Esophagus squamous epithelium (tissue), 5 donors: ENCODE results near the gene TNIP3. TPM values are rescaled to one million over a fixed set of nuclear protein-coding genes. Genes with fewer than 3 reads are reported as not detected.

ENCODE experiments used
- DNase-seq: peaks from one replicate; lab custom pipeline; 2025; lab: John Stamatoyannopoulos, UW
- H3K27ac ChIP-seq, 4 donors: fragments of 200-600 bp; sonication (generic); one replicate each; pipeline ENCODE4 v1.5.1; 2016 to 2019; ENCODE audit warnings: mild to moderate bottlenecking in 1 of 4
- H3K27me3 ChIP-seq, 4 donors: fragments of 200-600 bp; sonication (generic); 1 replicate in 3 of 4; 2 replicates in 1 of 4; pipeline versions ENCODE4 v1.5.1 to v1.6.0; 2017 to 2021; ENCODE audit warnings: antibody characterized with exemption in 1 of 4
- H3K36me3 ChIP-seq, 3 donors: fragments of 200-600 bp; sonication (generic); one replicate each; pipeline ENCODE4 v1.5.1; 2016 to 2019
- H3K4me1 ChIP-seq, 3 donors: fragments of 200-600 bp; sonication (generic); one replicate each; pipeline ENCODE4 v1.5.1; 2017 to 2019
- H3K4me3 ChIP-seq, 4 donors: fragments of 200-600 bp; sonication (generic); 1 replicate in 3 of 4; 2 replicates in 1 of 4; pipeline ENCODE4 v1.5.1; 2016 to 2019; ENCODE audit warnings: mild to moderate bottlenecking in 2 of 4, moderate library complexity in 1 of 4
- H3K9me3 ChIP-seq, 3 donors: fragments of 200-600 bp; sonication (generic); one replicate each; pipeline ENCODE4 v1.5.1; 2016 to 2019
- CTCF ChIP-seq, 6 experiments: fragments of 450-650 bp in 4 of 6; fragments of 200-600 bp in 2 of 6; sonication (generic) in 2 of 6; IDR thresholded peaks; one replicate each; pipeline ENCODE4 v1.5.1; 2016 to 2019; ENCODE audit warnings: antibody characterized with exemption in 6 of 6, mild to moderate bottlenecking in 4 of 6, moderate library complexity in 4 of 6
- POLR2A ChIP-seq, 4 donors: fragments of 450-650 bp; IDR thresholded peaks; one replicate each; pipeline ENCODE4 v1.6.1; 2017; ENCODE audit warnings: antibody characterized with exemption in 4 of 4, mild to moderate bottlenecking in 4 of 4, moderate library complexity in 3 of 4
- WGBS, 2 donors: methylation state at CpG; one replicate each; pipeline ENCODE4 v1.1.5; 2018; 5-methylcytosine and 5-hydroxymethylcytosine counted together
- intact Hi-C: fragments of 100-400 bp; cut with DNase I; formaldehyde crosslinking; loops from one replicate; pipeline ENCODE4 v1.15.0; 2022
- total RNA-seq, 4 donors: library from RNA; depleted of rRNA; stranded (reverse); fragments of >200 nt; gene quantifications; one replicate each; pipeline ENCODE4 v1.1.0, GENCODE V29; 2016
- donor health status: DM: yes; HTN: yes; CAD: no.

Gene TNIP3
- total RNA-seq, 4 donors from 2014 or later, result 0.15 to 6.5 (median 2.5) TPM

DNA sequence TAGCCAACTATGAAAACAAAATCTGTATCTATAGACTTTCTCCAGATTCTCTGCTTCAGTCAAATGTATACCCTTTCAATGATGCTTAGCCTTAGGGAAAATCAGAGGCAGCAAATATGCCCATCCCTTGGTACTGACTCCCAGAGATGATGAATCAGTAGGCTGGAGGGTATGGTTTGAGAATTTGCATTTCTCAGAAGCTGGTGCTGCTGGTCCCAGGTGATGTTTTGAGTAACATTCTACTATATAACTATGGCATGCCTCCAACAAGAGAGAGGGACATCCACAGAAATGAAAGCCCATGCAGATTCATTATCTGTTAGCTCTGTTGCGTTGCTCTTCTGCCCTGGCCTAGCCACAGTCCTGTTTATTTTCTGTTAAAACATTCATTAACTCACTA, 13.6 kb downstream of the TNIP3 start:
- Histone ChIP-seq H3K27me3 (no peaks in the 10 kb centered on the region), H3K27ac (no peak overlapping the region), H3K4me1 (no peaks in the 10 kb centered on the region), H3K9me3 (no peaks in the 10 kb centered on the region), H3K36me3 (no peaks in the 10 kb centered on the region), H3K4me3 (no peak overlapping the region)
- WGBS, 2 donors, result 93 to 94% methylated on average over 1 of the region's 1 CpG
- intact Hi-C loops, result no loop called here
- TF ChIP-seq POLR2A (IDR thresholded peaks at IDR 0.05), result no peak
- TF ChIP-seq CTCF (IDR thresholded peaks at IDR 0.05), result no peak
- no peak for DNase-seq

GRCh38 chr4:121150003-121150402, 14.1 kb downstream of the TNIP3 start:
- TF ChIP-seq CTCF (IDR thresholded peaks at IDR 0.05) (no peak), POLR2A (IDR thresholded peaks at IDR 0.05) (no peak)
- Histone ChIP-seq H3K27ac (no peak overlapping the region), H3K4me3 (no peak overlapping the region), H3K27me3 (no peaks in the 10 kb centered on the region), H3K4me1 (no peaks in the 10 kb centered on the region), H3K36me3 (no peaks in the 10 kb centered on the region), H3K9me3 (no peaks in the 10 kb centered on the region)
- no peak for DNase-seq
- intact Hi-C loops, result no loop called here
- WGBS, 2 donors, result 89 to 90% methylated on average over 4 of the region's 4 CpGs

DNA sequence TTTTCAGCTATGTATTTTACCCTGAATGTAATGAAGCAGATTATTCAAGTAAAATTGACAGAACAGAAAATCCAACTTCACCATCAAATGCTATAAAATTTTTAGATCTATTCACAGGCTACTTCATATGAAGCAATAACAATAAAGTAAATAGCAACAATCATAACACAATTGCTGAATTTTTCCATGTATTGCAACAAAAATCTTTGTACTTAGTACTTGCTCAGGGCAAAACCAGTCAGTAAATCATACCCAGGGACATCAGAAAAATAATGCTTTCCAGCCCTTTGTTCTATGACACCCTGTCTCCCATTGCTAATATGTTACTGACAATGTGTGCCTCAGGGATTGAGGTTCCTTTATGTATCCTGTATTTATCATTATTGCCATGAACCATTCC, 15.5 kb downstream of the TNIP3 start:
- H3K27me3 ChIP-seq, result no peaks in the 10 kb centered on the region
- H3K36me3 ChIP-seq, result no peaks in the 10 kb centered on the region
- no peaks in the 10 kb centered on the region for H3K4me1 ChIP-seq
- no peak overlapping the region for H3K4me3 ChIP-seq
- intact Hi-C loops, result no loop called here
- no peak overlapping the region for H3K27ac ChIP-seq
- TF ChIP-seq POLR2A (IDR thresholded peaks at IDR 0.05) (no peak), CTCF (IDR thresholded peaks at IDR 0.05) (no peak)
- no peak for DNase-seq
- no peaks in the 10 kb centered on the region for H3K9me3 ChIP-seq

DNA sequence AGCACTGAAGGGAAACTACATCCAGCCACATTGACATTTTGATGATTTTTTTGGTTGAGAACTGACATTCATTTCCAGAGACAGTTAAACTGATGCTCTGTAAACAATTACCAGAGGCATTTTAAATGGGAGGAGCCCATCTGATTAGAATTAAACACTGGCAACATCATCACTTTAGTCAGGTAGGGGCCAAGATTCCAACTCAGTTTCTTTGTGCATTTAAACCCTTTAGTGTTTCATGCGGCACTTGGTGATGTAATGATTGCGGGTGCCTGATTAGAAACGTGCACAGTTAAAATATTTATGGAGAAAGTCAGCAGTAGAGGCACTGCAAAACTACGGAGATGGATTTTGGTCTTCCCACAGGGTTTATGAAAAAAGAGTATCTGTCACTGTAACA, 16.1 kb downstream of the TNIP3 start:
- 58 to 79% methylated on average over 4 of the region's 4 CpGs for WGBS, 2 donors
- H3K27ac ChIP-seq, result no peak overlapping the region
- H3K4me1 ChIP-seq, result no peaks in the 10 kb centered on the region
- intact Hi-C loops, result no loop called here
- H3K9me3 ChIP-seq, result no peaks in the 10 kb centered on the region
- DNase-seq, result no peak
- TF ChIP-seq POLR2A (IDR thresholded peaks at IDR 0.05) (no peak), CTCF (IDR thresholded peaks at IDR 0.05) (no peak)
- no peaks in the 10 kb centered on the region for H3K36me3 ChIP-seq
- no peaks in the 10 kb centered on the region for H3K27me3 ChIP-seq
- H3K4me3 ChIP-seq, result no peak overlapping the region

- H3K27ac ChIP-seq, result no peak overlapping the region
- DNase-seq, result no peak
- H3K36me3 ChIP-seq, result no peaks in the 10 kb centered on the region
- H3K27me3 ChIP-seq, result no peaks in the 10 kb centered on the region
- no peak overlapping the region for H3K4me3 ChIP-seq
- H3K4me1 ChIP-seq, result no peaks in the 10 kb centered on the region
- intact Hi-C loops, result no loop called here
- 71 to 90% methylated on average over 1 of the region's 1 CpG for WGBS, 2 donors
- H3K9me3 ChIP-seq, result no peaks in the 10 kb centered on the region
- no peak for TF ChIP-seq CTCF (IDR thresholded peaks at IDR 0.05)
Observed at GRCh38 chr4:121146530-121146929, 17.6 kb downstream of the TNIP3 start.
